Adrenal gland (tissue), 5 donors: Measurements from ENCODE around the gene BDH2.

ENCODE experiments used
- CTCF ChIP-seq, 6 experiments: fragments of 450-650 bp in 4 of 6; fragments of 200-600 bp in 2 of 6; sonication (generic) in 1 of 6; IDR thresholded peaks; 1 replicate in 5 of 6; 2 replicates in 1 of 6; pipeline versions ENCODE4 v1.5.1 to v1.8.0; 2016 to 2021; ENCODE audit warnings: antibody characterized with exemption in 6 of 6, mild to moderate bottlenecking in 2 of 6, moderate library complexity in 1 of 6
- POLR2A ChIP-seq, 2 donors: fragments of 450-650 bp; IDR thresholded peaks; one replicate each; pipeline ENCODE4 v1.6.1; 2017; ENCODE audit warnings: antibody characterized with exemption in 2 of 2, mild to moderate bottlenecking in 2 of 2, moderate library complexity in 1 of 2
- donor health status: DM: no; HTN: no; CAD: no.

- TF ChIP-seq CTCF (IDR thresholded peaks at IDR 0.05) (no peak), POLR2A (IDR thresholded peaks at IDR 0.05) (no peak)
These were observed 29.5 kb upstream of the BDH2 start for GRCh38 chr4:103129174-103129573.
